GM18505 (cell line): ENCODE results near the gene SLC52A3.

ENCODE experiments used
- ATAC-seq: cut with Tn5 transposase; IDR thresholded peaks from one replicate; pipeline ENCODE4 v1.9.1; 2021; ENCODE audit not compliant: unreplicated experiment
- POLR2A ChIP-seq: IDR thresholded peaks from 4 replicates; pipeline ENCODE4 v1.6.1; 2011; ENCODE audit warnings: borderline replicate concordance; ENCODE audit not compliant: insufficient read depth, insufficient read length; ENCODE audit errors: extremely low read depth

The SLC52A3 gene

GRCh38 chr20:776165-776564 lies 7.9 kb upstream of the SLC52A3 start:
- TF ChIP-seq POLR2A, result no peak
- ATAC-seq, result no peak

GRCh38 chr20:775679-776135 lies 7.4 kb upstream of the SLC52A3 start:
- TF ChIP-seq POLR2A, result no peak
- no peak for ATAC-seq

DNA sequence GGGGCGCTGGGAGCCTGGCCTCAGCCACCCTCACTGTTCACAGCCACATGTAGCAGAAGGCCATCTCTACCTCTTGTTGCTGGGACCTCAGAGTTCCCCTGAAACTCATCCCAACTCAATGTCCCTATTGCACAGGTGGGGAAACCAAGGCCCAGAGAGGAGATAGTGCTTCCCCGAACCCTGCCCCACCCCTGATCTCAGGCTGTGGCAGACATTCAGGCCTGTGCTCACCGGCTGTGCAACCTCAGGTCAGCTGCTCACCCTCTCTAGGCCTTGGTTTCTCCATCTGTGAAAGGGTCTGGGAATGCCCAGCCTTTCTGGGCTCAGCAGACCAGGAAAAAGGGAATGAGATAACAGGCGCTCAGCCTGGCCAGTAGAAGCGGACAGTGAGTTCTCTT lies 6.4 kb upstream of the SLC52A3 start:
- no peak for ATAC-seq
- no peak for TF ChIP-seq POLR2A

GRCh38 chr20:774016-774659 lies 5.8 kb upstream of the SLC52A3 start:
- no peak for ATAC-seq
- TF ChIP-seq POLR2A, result no peak

- no peak for TF ChIP-seq POLR2A
Measured at GRCh38 chr20:772806-773205, 4.5 kb upstream of the SLC52A3 start.

GRCh38 chr20:771741-772464 lies 3.6 kb upstream of the SLC52A3 start:
- TF ChIP-seq POLR2A, result no peak
- ATAC-seq, result no peak

More at GRCh38 chr20:772806-773205, 4.5 kb upstream of the SLC52A3 start:
- ATAC-seq, result no peak

- no peak for ATAC-seq
- TF ChIP-seq POLR2A, result no peak
Measured at GRCh38 chr20:770691-771090, 2.4 kb upstream of the SLC52A3 start.

DNA sequence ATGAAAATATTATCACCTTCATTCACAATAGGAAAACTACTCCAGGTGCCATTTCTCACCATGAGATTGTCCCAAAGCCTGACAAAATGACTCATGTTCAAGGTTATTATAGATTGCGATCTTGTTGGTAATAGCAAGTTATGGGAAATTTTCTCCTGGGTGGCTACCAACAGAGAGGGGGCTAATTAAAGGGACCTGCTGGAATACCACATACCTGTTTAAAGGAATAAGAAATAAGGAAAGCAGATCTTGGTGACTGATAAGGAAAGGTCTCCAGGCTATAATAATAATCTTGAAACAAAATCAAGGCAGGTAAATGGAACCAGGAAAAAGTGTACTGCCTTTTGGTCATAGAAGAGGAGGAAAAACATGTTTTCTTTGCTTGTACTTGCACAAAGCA lies 1.4 kb downstream of the SLC52A3 start:
- no peak for ATAC-seq
- TF ChIP-seq POLR2A, result no peak

DNA sequence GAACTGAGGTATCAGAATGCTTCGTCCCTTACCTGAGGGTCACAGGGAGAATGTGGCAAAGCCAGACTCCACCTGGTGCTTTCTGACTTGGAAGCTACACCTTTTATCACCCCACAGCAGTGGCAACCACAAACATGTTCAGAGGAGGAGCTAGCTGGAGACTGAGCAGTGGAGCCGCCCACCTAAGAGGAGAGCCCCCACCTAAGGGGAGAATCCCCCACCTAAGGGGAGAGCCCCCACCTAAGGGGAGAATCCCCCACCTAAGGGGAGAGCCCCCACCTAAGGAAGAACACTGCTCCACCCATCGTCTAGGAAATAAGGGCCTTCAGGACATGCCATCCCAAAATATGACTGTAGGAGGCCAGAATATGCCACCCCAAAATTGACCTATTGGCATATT lies 4.0 kb downstream of the SLC52A3 start:
- TF ChIP-seq POLR2A, result no peak
- no peak for ATAC-seq

DNA sequence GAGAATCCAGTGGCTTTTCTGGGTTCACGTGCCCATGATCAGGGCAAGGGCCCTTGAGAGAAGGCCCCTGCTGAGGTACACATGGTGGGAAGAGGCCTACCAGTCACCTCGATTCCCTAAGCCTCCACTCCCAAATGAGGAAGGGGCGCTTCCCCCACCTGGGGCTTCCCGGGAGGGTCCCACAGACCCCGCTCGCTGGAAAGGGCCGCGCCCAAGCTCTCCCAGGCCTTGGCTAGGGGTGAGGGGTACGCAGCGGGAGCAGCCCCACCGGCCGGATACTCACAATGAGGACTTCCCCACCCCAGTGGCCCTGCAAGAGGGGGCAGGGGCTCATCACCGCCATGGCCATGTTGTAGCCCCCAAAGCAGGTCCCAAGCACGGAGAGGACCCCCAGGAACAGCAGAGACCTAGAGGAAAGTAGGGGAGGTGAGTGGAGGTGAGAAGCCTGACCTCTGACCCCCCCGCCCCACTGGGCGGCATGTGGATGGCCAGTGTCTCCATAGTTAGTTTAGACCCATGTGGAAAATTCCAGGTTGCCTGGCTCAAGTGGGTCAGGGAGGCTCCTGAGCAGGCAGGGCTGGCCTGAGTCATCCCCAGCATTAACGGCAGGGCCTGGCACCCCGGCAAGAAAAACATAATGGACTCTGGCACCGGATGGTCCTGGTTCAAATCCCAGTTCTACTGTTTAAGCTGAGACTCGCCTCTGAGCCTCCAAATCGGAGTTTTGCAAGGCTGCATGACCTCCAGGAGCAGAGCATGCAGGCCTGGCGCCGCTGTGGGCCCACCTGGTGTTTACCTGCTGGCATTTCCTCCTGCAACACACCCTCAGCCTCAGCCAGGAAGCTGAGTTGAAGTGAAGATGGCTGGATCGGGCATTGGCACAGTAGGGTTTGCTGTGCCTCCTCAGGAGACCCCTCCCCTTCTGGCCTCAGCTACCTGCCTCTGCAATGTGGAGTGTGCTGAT lies 6.6 kb downstream of the SLC52A3 start:
- TF ChIP-seq POLR2A, result no peak
- ATAC-seq, result no peak

DNA sequence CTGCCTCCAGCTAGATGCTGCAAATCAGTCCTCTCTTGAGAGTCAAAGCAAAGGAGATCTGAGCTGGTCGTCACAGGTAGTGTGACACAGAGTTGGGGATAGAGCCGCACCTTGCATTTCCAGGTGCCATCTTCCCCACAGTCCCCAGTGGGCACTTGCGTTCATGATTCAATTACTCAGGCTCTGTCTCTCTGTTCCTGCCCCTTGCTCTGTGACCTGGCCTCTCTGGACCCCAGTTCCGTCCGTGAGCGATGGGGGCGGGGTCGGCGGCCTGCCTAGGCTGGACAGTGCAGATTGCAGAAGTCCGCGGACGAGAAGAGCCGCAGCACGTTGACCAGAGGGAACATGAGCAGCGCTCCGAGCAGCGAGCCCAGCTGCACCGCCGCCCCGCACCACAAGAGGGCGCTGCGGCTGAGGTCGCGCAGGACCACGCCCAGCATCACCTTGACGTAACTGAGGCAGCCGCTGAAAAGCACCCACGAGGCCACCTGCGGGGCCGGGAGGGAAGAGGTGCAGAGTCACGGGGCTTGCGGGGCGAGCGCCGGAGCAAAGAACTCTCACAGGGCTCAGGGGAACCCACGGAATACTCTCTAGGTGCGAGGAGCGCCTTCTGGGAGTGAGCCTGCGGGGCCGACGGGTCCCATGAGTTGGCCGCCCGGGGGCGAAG lies 7.4 kb downstream of the SLC52A3 start:
- TF ChIP-seq POLR2A, result no peak
- ATAC-seq, result no peak

- ATAC-seq, result no peak
- no peak for TF ChIP-seq POLR2A
Measured at GRCh38 chr20:757506-757905, 10.8 kb downstream of the SLC52A3 start.

- no peak for ATAC-seq
- TF ChIP-seq POLR2A, result no peak
Measured at GRCh38 chr20:755941-756340, 12.4 kb downstream of the SLC52A3 start.
